ENCODE results near the gene PCAT7.

The PCAT7 gene

DNA sequence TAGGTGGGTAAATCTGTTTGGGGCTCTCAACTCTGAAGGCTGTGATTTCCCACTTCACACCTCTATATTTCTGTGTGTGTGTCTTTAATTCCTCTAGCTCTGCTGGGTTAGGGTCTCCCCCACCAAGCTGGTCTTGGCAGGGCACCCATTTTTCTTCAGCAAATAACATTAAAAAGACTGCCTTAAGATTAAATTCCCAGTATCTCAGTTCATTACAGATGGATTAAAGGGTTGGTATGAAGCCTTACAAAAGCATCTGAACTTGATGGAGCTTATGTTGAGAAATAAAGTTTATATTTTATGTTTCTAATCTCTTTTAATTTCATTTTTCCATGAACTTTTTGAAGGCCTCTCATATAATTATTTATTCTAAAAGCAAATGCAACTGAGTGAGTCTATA is 11.7 kb downstream of the PCAT7 start:
- H3K27ac ChIP-seq (ENCODE audit: low read length), result no peak overlapping the region
- H3K36me3 ChIP-seq (ENCODE audit: insufficient read depth, low read depth, low read length), result no peaks in the 10 kb centered on the region
- H3K9ac ChIP-seq (ENCODE audit: low read depth, low read length), result no peak overlapping the region
- no peak overlapping the region for H3K4me3 ChIP-seq (ENCODE audit: low read length)
- no peaks in the 10 kb centered on the region for H3K9me3 ChIP-seq (ENCODE audit: insufficient read depth, low read depth, low read length)
- peaks cover 4% of the 10 kb centered on the region; the same call in 1 of the 2 replicates for H3K4me1 ChIP-seq (ENCODE audit: insufficient read depth, low read length)
- H3K27me3 ChIP-seq (ENCODE audit: insufficient read depth, low read length), result no peaks in the 10 kb centered on the region

DNA sequence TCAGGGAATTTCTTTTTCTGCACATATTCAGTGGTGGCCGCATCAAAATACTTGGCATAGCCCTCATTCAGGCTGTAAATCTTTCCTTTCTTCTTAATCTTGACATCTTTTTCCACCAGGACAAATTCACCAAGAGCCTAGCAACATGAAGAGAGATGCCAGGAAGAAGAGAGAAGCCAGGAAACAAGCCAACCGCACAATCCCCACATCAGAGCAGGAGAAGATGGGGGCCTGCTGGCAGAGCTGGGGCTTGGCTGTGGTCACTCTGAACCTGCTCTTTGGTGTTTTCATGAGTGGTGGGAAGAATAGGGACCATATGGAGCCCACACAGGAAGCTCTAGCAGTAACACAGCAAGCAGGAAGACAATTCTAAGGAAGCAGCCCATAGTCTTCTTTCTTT is 12.4 kb downstream of the PCAT7 start:
- no peak overlapping the region for H3K9ac ChIP-seq (ENCODE audit: low read depth, low read length)
- H3K36me3 ChIP-seq (ENCODE audit: insufficient read depth, low read depth, low read length), result no peaks in the 10 kb centered on the region
- H3K27me3 ChIP-seq (ENCODE audit: insufficient read depth, low read length), result no peaks in the 10 kb centered on the region; the same call in 1 of the 2 replicates
- H3K9me3 ChIP-seq (ENCODE audit: insufficient read depth, low read depth, low read length), result no peaks in the 10 kb centered on the region
- no peak overlapping the region for H3K4me3 ChIP-seq (ENCODE audit: low read length)
- no peak overlapping the region for H3K27ac ChIP-seq (ENCODE audit: low read length)
- peaks cover 4% of the 10 kb centered on the region; the same call in 1 of the 2 replicates for H3K4me1 ChIP-seq (ENCODE audit: insufficient read depth, low read length)

DNA sequence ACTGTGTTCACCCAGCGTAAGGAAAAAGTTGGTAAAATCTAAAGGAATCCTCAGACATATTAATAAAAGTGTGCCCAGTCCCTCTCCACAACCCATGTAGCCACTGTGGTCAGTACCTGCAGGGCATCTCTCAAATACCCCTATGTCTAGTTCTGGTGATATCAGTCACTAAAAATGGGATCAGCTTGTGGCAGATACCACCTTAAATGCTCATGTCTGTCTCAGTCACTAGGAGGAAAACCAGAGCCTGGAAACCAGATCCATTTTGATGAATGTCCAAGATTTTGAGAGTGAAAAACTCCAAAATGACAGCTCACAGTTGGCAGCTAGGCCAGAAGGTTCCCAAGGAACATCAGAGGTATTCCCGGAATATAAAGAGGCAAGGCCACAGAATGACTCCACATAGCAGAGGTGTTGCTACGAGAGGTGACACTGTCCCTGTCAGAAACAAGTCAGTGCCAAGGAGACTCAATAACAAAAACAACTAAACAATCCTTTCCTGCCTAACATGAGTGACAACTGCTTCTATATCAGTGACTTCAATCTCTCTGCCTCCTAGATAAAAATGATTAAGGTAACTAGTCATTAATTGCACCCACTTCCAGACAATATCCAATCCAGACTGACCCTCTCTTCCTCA is 13.5 kb downstream of the PCAT7 start:
- no peak overlapping the region for H3K4me3 ChIP-seq (ENCODE audit: low read length)
- H3K27me3 ChIP-seq (ENCODE audit: insufficient read depth, low read length), result no peaks in the 10 kb centered on the region; the same call in 1 of the 2 replicates
- no peaks in the 10 kb centered on the region for H3K36me3 ChIP-seq (ENCODE audit: insufficient read depth, low read depth, low read length)
- no peaks in the 10 kb centered on the region for H3K9me3 ChIP-seq (ENCODE audit: insufficient read depth, low read depth, low read length)
- H3K9ac ChIP-seq (ENCODE audit: low read depth, low read length), result no peak overlapping the region
- H3K4me1 ChIP-seq (ENCODE audit: insufficient read depth, low read length), result peaks cover 4% of the 10 kb centered on the region; the same call in 1 of the 2 replicates
- no peak overlapping the region for H3K27ac ChIP-seq (ENCODE audit: low read length)

DNA sequence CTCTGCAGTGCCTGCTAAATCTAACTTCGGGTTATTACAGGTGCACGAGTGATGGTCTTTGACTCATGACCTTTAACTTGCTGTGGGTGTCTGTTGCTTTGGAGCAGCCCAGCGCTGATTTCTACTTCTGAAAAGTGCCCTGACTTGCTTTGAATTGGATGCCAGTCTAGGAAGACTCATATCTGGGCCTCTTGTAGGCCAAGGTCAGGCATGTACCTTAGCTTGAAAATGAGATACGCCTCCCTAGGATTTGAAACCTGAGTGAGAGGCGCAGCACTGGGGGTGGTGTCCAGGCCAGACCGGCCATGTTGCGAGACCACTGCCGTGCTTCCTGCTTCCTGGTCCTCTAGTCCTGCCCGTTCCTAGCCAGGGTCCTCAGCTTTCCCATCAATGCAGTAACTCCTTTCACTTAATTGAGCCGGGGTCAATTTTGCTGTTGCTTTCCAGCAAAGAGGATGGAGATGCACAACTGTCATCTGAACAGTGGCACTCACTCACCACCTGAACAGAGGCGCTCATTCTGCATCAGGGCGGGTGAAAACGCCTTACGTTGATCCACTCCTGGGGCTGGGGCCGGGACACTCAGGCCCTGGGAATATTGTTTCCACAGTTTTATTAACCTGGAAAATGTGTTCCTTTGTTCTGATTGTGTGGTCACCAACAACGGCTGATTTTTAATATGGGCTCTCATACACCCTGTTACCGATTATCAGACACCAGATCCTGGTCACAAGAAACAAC is 14.3 kb downstream of the PCAT7 start:
- no peaks in the 10 kb centered on the region; the same call in 1 of the 2 replicates for H3K27me3 ChIP-seq (ENCODE audit: insufficient read depth, low read length)

DNA sequence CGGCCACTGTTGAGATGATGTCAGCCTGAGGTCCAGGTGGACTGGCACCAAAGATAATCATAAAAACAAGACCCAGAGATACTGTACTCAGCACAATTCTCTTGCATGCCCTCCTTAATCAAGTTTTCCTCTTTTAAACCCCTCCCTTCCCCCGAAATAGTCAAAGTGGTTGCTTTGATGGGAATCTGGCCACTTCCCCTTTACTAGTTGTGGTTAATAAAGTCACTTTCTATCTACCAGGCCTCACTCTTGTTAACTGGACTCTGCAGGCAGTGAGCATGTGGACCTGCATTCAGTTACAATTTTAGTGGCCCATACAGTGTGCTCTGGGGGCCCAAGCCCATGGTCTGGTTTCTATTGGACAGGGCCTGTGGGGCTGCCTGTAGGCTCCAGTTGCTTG is 21.2 kb downstream of the PCAT7 start:
- Histone ChIP-seq H3K36me3 (ENCODE audit: insufficient read depth, low read depth, low read length) (no peaks in the 10 kb centered on the region), H3K27me3 (ENCODE audit: insufficient read depth, low read length) (no peaks in the 10 kb centered on the region; the same call in 1 of the 2 replicates), H3K4me1 (ENCODE audit: insufficient read depth, low read length) (no peaks in the 10 kb centered on the region), H3K4me3 (ENCODE audit: low read length) (no peak overlapping the region), H3K9me3 (ENCODE audit: insufficient read depth, low read depth, low read length) (no peaks in the 10 kb centered on the region; the same call in 1 of the 2 replicates), H3K9ac (ENCODE audit: low read depth, low read length) (no peak overlapping the region), H3K27ac (ENCODE audit: low read length) (no peak overlapping the region)

More for the DNA sequence above, 14.3 kb downstream of the PCAT7 start:
- Histone ChIP-seq H3K4me1 (ENCODE audit: insufficient read depth, low read length) (peaks cover 4% of the 10 kb centered on the region; the same call in 1 of the 2 replicates), H3K4me3 (ENCODE audit: low read length) (no peak overlapping the region), H3K9ac (ENCODE audit: low read depth, low read length) (no peak overlapping the region), H3K36me3 (ENCODE audit: insufficient read depth, low read depth, low read length) (no peaks in the 10 kb centered on the region), H3K9me3 (ENCODE audit: insufficient read depth, low read depth, low read length) (no peaks in the 10 kb centered on the region), H3K27ac (ENCODE audit: low read length) (no peak overlapping the region)

DNA sequence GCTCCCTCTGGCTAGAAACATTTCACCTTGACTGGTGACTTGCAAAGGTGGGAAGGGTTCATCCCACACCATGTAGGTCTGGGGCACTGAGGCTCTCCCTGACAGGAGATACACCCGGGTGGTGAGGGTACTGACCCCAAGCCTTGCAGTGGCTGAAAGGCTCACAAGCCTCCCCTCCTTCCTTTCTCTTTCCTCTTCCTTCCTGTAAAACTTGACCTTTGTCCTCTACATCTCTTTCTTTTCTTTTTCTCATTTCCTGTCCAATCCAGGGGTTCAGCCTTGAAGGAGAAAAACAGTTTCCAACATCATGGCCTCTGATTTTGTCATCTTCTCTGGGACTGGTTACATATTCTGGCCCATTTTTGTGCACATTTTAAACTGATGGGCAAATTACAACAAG is 22.2 kb downstream of the PCAT7 start:
- Histone ChIP-seq H3K27ac (ENCODE audit: low read length) (no peak overlapping the region), H3K36me3 (ENCODE audit: insufficient read depth, low read depth, low read length) (no peaks in the 10 kb centered on the region), H3K4me1 (ENCODE audit: insufficient read depth, low read length) (no peaks in the 10 kb centered on the region), H3K9me3 (ENCODE audit: insufficient read depth, low read depth, low read length) (no peaks in the 10 kb centered on the region; the same call in 1 of the 2 replicates), H3K27me3 (ENCODE audit: insufficient read depth, low read length) (no peaks in the 10 kb centered on the region; the same call in 1 of the 2 replicates), H3K4me3 (ENCODE audit: low read length) (no peak overlapping the region), H3K9ac (ENCODE audit: low read depth, low read length) (no peak overlapping the region)

DNA sequence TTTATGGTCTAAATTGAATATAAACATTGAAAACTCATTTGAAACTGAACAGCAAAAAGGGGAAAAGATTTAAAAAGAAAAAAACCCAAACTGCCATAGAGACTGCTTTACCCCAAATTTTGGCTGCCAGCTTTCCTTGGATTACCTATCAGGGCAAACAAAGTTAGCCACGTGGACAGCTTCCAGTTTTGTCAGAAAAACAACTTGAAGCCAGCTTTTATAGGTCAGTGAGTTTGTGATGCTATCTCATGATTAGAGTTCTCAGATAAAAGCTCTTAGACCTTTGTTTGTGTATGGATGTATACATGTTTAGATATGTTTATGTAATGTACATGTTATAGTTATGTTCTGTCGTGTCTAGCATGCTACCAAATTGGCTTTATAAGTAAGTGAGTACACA is 22.7 kb downstream of the PCAT7 start:
- no peak overlapping the region for H3K9ac ChIP-seq (ENCODE audit: low read depth, low read length)
- H3K27ac ChIP-seq (ENCODE audit: low read length), result no peak overlapping the region
- no peaks in the 10 kb centered on the region for H3K36me3 ChIP-seq (ENCODE audit: insufficient read depth, low read depth, low read length)
- no peaks in the 10 kb centered on the region for H3K27me3 ChIP-seq (ENCODE audit: insufficient read depth, low read length)
- H3K4me1 ChIP-seq (ENCODE audit: insufficient read depth, low read length), result no peaks in the 10 kb centered on the region
- no peaks in the 10 kb centered on the region; the same call in 1 of the 2 replicates for H3K9me3 ChIP-seq (ENCODE audit: insufficient read depth, low read depth, low read length)
- H3K4me3 ChIP-seq (ENCODE audit: low read length), result no peak overlapping the region

DNA sequence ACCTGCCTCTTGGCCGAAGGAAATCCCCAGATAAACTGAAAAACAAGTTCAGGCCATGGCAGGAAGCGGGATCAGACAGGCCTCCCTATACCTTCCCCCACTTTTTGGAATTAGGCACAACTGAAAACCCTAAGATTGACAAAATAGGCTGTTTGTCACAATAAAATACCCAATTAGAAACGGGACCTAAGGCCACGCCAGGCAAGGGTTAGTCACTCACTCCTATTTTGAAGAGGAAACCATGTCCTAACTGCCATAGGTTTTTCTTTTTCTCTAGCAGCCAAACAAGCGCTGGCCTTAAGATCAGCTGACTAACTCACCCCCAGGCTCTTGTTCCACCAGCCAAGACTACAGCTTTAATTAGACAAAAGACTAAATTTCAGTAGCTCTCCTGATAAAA is 26.8 kb downstream of the PCAT7 start:
- Histone ChIP-seq H3K4me3 (ENCODE audit: low read length) (no peak overlapping the region), H3K27ac (ENCODE audit: low read length) (no peak overlapping the region), H3K36me3 (ENCODE audit: insufficient read depth, low read depth, low read length) (no peaks in the 10 kb centered on the region), H3K9ac (ENCODE audit: low read depth, low read length) (no peak overlapping the region), H3K4me1 (ENCODE audit: insufficient read depth, low read length) (no peaks in the 10 kb centered on the region), H3K27me3 (ENCODE audit: insufficient read depth, low read length) (no peaks in the 10 kb centered on the region), H3K9me3 (ENCODE audit: insufficient read depth, low read depth, low read length) (no peaks in the 10 kb centered on the region; the same call in 1 of the 2 replicates)

DNA sequence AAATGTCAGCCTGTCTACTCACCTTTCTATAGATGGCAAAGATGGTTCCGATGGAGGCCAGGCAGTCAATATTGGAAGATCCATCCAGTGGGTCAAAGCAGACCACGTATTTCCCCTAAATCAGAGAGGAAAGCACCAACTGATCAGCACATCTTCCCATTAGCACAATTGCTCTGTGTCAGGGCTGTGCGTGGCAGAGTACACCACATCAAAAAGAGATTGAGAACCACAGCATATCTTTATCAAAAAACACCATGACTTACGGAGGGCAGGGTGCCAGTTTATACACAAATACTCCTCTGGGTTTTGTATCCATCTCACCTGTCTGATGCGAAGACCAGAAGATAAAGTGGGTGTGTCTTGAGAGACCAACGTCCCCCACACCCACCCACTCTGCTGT is 29.7 kb downstream of the PCAT7 start:
- Histone ChIP-seq H3K4me3 (ENCODE audit: low read length) (no peak overlapping the region), H3K27ac (ENCODE audit: low read length) (no peak overlapping the region), H3K9ac (ENCODE audit: low read depth, low read length) (no peak overlapping the region), H3K36me3 (ENCODE audit: insufficient read depth, low read depth, low read length) (no peaks in the 10 kb centered on the region), H3K9me3 (ENCODE audit: insufficient read depth, low read depth, low read length) (no peaks in the 10 kb centered on the region; the same call in 1 of the 2 replicates), H3K27me3 (ENCODE audit: insufficient read depth, low read length) (no peaks in the 10 kb centered on the region), H3K4me1 (ENCODE audit: insufficient read depth, low read length) (no peaks in the 10 kb centered on the region)

DNA sequence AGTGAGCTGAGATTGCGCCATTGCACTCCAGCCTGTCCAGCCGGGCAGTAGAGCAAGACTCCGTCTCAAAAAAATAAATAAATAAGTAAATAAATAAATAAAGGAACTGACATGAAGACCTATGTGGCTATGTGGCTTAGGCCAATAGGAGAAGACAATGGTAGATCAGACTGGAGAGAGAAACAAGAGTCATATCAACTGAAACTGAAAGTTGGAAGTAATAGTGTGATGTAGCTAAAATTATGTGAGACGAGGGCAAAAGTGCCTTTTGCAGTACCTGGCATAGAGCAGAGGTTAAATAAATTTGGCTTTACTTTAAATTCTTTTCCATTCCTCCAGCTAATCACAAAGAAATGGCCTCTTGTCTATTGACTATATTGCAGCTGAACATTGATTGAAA is 31.4 kb downstream of the PCAT7 start:
- H3K27me3 ChIP-seq (ENCODE audit: insufficient read depth, low read length), result no peaks in the 10 kb centered on the region
- no peak overlapping the region for H3K4me3 ChIP-seq (ENCODE audit: low read length)
- no peak overlapping the region for H3K27ac ChIP-seq (ENCODE audit: low read length)
- H3K9ac ChIP-seq (ENCODE audit: low read depth, low read length), result no peak overlapping the region
- H3K9me3 ChIP-seq (ENCODE audit: insufficient read depth, low read depth, low read length), result no peaks in the 10 kb centered on the region
- H3K4me1 ChIP-seq (ENCODE audit: insufficient read depth, low read length), result no peaks in the 10 kb centered on the region
- H3K36me3 ChIP-seq (ENCODE audit: insufficient read depth, low read depth, low read length), result no peaks in the 10 kb centered on the region

DNA sequence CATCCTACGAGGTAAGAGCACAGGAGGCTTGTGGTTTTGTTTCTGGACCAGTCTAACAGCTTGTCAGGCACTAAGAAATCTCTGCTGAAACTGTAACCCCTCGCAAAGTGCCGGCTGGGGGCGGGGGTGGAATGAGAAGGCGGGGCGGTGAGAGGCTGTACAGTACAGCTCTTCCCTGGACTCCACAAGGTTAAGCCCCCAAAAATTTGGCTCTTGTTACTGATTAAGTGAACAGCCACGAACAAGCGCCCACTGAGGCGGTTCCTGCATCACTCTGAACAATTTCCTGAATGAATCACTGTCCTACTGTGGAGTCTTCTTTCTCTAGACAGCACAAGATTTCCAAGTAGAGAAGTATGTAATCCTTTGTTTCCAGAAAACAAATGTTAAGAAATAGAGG is 31.9 kb downstream of the PCAT7 start:
- Histone ChIP-seq H3K27ac (ENCODE audit: low read length) (no peak overlapping the region), H3K36me3 (ENCODE audit: insufficient read depth, low read depth, low read length) (no peaks in the 10 kb centered on the region), H3K9ac (ENCODE audit: low read depth, low read length) (no peak overlapping the region), H3K27me3 (ENCODE audit: insufficient read depth, low read length) (no peaks in the 10 kb centered on the region), H3K4me1 (ENCODE audit: insufficient read depth, low read length) (no peaks in the 10 kb centered on the region), H3K9me3 (ENCODE audit: insufficient read depth, low read depth, low read length) (no peaks in the 10 kb centered on the region), H3K4me3 (ENCODE audit: low read length) (no peak overlapping the region)

DNA sequence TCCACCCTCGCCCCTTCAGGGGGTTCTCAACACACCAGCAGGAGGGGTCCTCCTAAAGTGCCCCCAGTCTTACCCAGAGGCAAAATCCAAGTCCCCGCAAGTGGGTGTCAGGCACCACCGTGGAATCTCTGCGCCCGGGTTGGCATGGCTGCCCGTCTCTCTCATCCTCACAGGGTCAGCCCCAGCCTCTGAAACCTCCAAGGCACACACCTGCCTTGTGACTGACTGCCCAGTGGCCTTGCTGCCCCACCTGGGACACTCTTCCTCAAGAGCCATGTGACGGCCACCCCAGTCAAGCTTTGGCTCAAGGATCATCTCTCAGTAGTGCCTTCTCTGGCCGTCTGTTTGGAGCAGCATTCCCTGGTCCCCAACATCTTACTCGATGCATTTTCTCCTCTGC is 33.8 kb downstream of the PCAT7 start:
- Histone ChIP-seq H3K4me1 (ENCODE audit: insufficient read depth, low read length) (no peaks in the 10 kb centered on the region), H3K27me3 (ENCODE audit: insufficient read depth, low read length) (no peaks in the 10 kb centered on the region), H3K4me3 (ENCODE audit: low read length) (no peak overlapping the region), H3K9me3 (ENCODE audit: insufficient read depth, low read depth, low read length) (no peaks in the 10 kb centered on the region), H3K36me3 (ENCODE audit: insufficient read depth, low read depth, low read length) (no peaks in the 10 kb centered on the region), H3K9ac (ENCODE audit: low read depth, low read length) (no peak overlapping the region), H3K27ac (ENCODE audit: low read length) (no peak overlapping the region)
